ENCODE measurements around the gene HTR3A.

GRCh38 chr11:114027391-114027790, 52.5 kb downstream of the HTR3A start:
- TF ChIP-seq ZBTB21 (CRISPR knock-in tag; IDR thresholded peaks at IDR 0.05) (no peak), ZFP41 (CRISPR knock-in tag; IDR thresholded peaks at IDR 0.05; ENCODE audit: borderline replicate concordance) (no peak), ARNT (IDR thresholded peaks at IDR 0.05) (no peak), ZNF883 (CRISPR knock-in tag; IDR thresholded peaks at IDR 0.05; ENCODE audit: not compliant biosample characterization) (no peak), CTCF (CRISPR knock-in tag; IDR thresholded peaks at IDR 0.05) (no peak), RBM22 (optimal IDR thresholded peaks at IDR 0.05; ENCODE audit: low read length) (no peak), SMC3 (IDR thresholded peaks at IDR 0.05; ENCODE audit: low read length) (no peak), POLR2AphosphoS5 (IDR thresholded peaks at IDR 0.05; ENCODE audit: low read depth, low read length) (no peak), GABPA (IDR thresholded peaks at IDR 0.05; ENCODE audit: low read depth, low read length) (no peak), GABPA (CRISPR knock-in tag; IDR thresholded peaks at IDR 0.05; ENCODE audit: low read depth) (no peak), ZNF12 (CRISPR knock-in tag; IDR thresholded peaks at IDR 0.05) (no peak), ZNF362 (CRISPR knock-in tag; IDR thresholded peaks at IDR 0.05; ENCODE audit: borderline replicate concordance) (no peak)

All from HepG2 (cell line).